SK-N-SH (cell line): ENCODE results near the gene LETM1. TPM values are rescaled to one million over a fixed set of nuclear protein-coding genes. Genes with fewer than 3 reads are reported as not detected.

Source experiments
- CTCF ChIA-PET: fragments of 300-600, 350-600 bp; formaldehyde crosslinking; extraction: SDS; loops from one replicate; lab custom pipeline; 2021; lab: Yijun Ruan, JAX
- POLR2A ChIA-PET: fragments of 350-600 bp; sonication (Branson Sonifier 250); formaldehyde crosslinking; extraction: SDS; loops from one replicate; lab custom pipeline; 2020; ENCODE audit warnings: antibody characterized with exemption, inconsistent platforms; lab: Yijun Ruan, JAX
- DNase-seq: peaks from one replicate; pipeline ENCODE4 v3.0.0; 2012
- H2AFZ ChIP-seq: fragments of 200-600 bp; sonication (generic); 2 replicates; pipeline ENCODE4 v1.8.1; 2016; ENCODE audit warnings: antibody characterized with exemption, mild to moderate bottlenecking, low read depth
- H3F3A ChIP-seq: fragments of 200-600 bp; sonication (generic); replicated peaks from 2 replicates; pipeline ENCODE3; 2016; ENCODE audit warnings: antibody characterized with exemption, mild to moderate bottlenecking; ENCODE audit not compliant: insufficient read depth
- H3K27ac ChIP-seq, 2 experiments: fragments of 200-500 bp in 1 of 2; fragments of 200-600 bp in 1 of 2; sonication (Bioruptor generic) in 1 of 2; sonication (generic), shearing (Covaris generic) in 1 of 2; 2 replicates each; pipeline versions ENCODE4 v1.5.1 to v1.6.1; 2014 to 2016; ENCODE audit warnings: low read depth in 2 of 2, inconsistent platforms in 1 of 2, low read length in 1 of 2, mild to moderate bottlenecking in 1 of 2, mixed read lengths in 1 of 2
- H3K27me3 ChIP-seq: fragments of 200-600 bp; sonication (generic), shearing (Covaris generic); 2 replicates; pipeline ENCODE4 v1.6.1; 2016; ENCODE audit warnings: mixed run types; ENCODE audit not compliant: insufficient read depth
- H3K36me3 ChIP-seq, 2 experiments: fragments of 200-500 bp in 1 of 2; fragments of 200-600 bp in 1 of 2; sonication (Bioruptor generic) in 1 of 2; sonication (generic) in 1 of 2; replicated peaks in 1 of 2; 2 replicates each; pipeline versions ENCODE3 to v1.5.1; 2014 to 2016; ENCODE audit warnings: low read length in 1 of 2, mild to moderate bottlenecking in 1 of 2; ENCODE audit not compliant: insufficient read depth in 2 of 2, control insufficient read depth in 1 of 2
- H3K4me1 ChIP-seq, 2 experiments: fragments of 200-500 bp in 1 of 2; fragments of 200-600 bp in 1 of 2; sonication (Bioruptor generic) in 1 of 2; sonication (generic), shearing (Covaris generic) in 1 of 2; 2 replicates each; pipeline versions ENCODE4 v1.5.1 to v1.6.1; 2014 to 2016; ENCODE audit warnings: low read depth in 1 of 2, low read length in 1 of 2, mixed run types in 1 of 2; ENCODE audit not compliant: insufficient read depth in 2 of 2, control insufficient read depth in 1 of 2
- H3K4me2 ChIP-seq: fragments of 200-600 bp; sonication (generic), shearing (Covaris generic); 2 replicates; pipeline ENCODE4 v1.6.1; 2017; ENCODE audit warnings: mixed run types
- H3K4me3 ChIP-seq, 2 experiments: fragments of 200-500 bp in 1 of 2; fragments of 200-600 bp in 1 of 2; sonication (Bioruptor generic) in 1 of 2; sonication (generic), shearing (Covaris generic) in 1 of 2; 2 replicates each; pipeline versions ENCODE4 v1.5.1 to v1.8.1; 2014 to 2016; ENCODE audit warnings: low read depth in 2 of 2, inconsistent platforms in 1 of 2, low read length in 1 of 2, mild to moderate bottlenecking in 1 of 2, mixed read lengths in 1 of 2, moderate library complexity in 1 of 2
- H3K79me2 ChIP-seq: fragments of 200-600 bp; sonication (generic); 2 replicates; pipeline ENCODE4 v1.8.1; 2017; ENCODE audit warnings: mild to moderate bottlenecking; ENCODE audit not compliant: insufficient read depth
- H3K9ac ChIP-seq: fragments of 200-600 bp; sonication (generic); 2 replicates; pipeline ENCODE4 v1.6.1; 2017; ENCODE audit warnings: mixed run types
- H3K9me2 ChIP-seq: fragments of 200-600 bp; sonication (generic); 2 replicates; pipeline ENCODE4 v1.6.1; 2017; ENCODE audit warnings: mixed run types
- H3K9me3 ChIP-seq: fragments of 200-600 bp; sonication (generic); 2 replicates; pipeline ENCODE4 v1.6.1; 2017; ENCODE audit warnings: mixed run types, mild to moderate bottlenecking, moderate library complexity
- H4K20me1 ChIP-seq: fragments of 200-600 bp; sonication (generic); 2 replicates; pipeline ENCODE4 v1.6.1; 2017; ENCODE audit warnings: mild to moderate bottlenecking, mixed run types; ENCODE audit not compliant: insufficient read depth
- CHD2 ChIP-seq: fragments of 150-350 bp; IDR thresholded peaks from 2 replicates; pipeline ENCODE4 v1.6.1; 2018; ENCODE audit warnings: low read length; ENCODE audit not compliant: partially characterized antibody
- CTCF ChIP-seq: fragments of 200-600 bp; sonication (generic); IDR thresholded peaks from 2 replicates; pipeline ENCODE4 v1.6.1; 2017; ENCODE audit warnings: antibody characterized with exemption, mild to moderate bottlenecking, moderate library complexity
- ELF1 ChIP-seq: IDR thresholded peaks from 2 replicates; pipeline ENCODE4 v1.4.0; 2012
- EP300 ChIP-seq, 2 experiments: IDR thresholded peaks; 2 replicates each; pipeline versions ENCODE4 v1.4.0 to v1.6.1; 2012; ENCODE audit warnings: borderline replicate concordance in 1 of 2, low read depth in 1 of 2, low read length in 1 of 2
- EZH2phosphoT487 ChIP-seq: fragments of 200-600 bp; sonication (generic); IDR thresholded peaks from 2 replicates; pipeline ENCODE4 v1.6.1; 2017; ENCODE audit warnings: low read depth, mixed run types, mild to moderate bottlenecking, antibody characterized with exemption, moderate library complexity, borderline replicate concordance
- GABPA ChIP-seq: IDR thresholded peaks from 2 replicates; pipeline ENCODE4 v1.4.0; 2012; ENCODE audit warnings: low read depth, mild to moderate bottlenecking
- MAX ChIP-seq: IDR thresholded peaks from 2 replicates; pipeline ENCODE4 v1.4.0; 2012; ENCODE audit warnings: low read depth
- MXI1 ChIP-seq: IDR thresholded peaks from 2 replicates; pipeline ENCODE4 v1.6.1; 2012; ENCODE audit warnings: mild to moderate bottlenecking, low read depth, low read length, improper control_type of control experiment
- NRF1 ChIP-seq: IDR thresholded peaks from 2 replicates; pipeline ENCODE4 v1.6.1; 2012; ENCODE audit warnings: low read depth, mild to moderate bottlenecking, low read length
- PBX3 ChIP-seq: IDR thresholded peaks from 2 replicates; pipeline ENCODE4; 2012
- POLR2AphosphoS5 ChIP-seq: IDR thresholded peaks from 2 replicates; pipeline ENCODE4 v1.6.1; 2012; ENCODE audit warnings: low read depth, low read length
- RCOR1 ChIP-seq: fragments of 150-350 bp; IDR thresholded peaks from 2 replicates; pipeline ENCODE4 v1.6.1; 2017; ENCODE audit warnings: antibody characterized with exemption, low read length
- RFX5 ChIP-seq: IDR thresholded peaks from 2 replicates; pipeline ENCODE4 v1.6.1; 2012; ENCODE audit warnings: mild to moderate bottlenecking, improper control_type of control experiment, low read length
- SIN3A ChIP-seq: IDR thresholded peaks from 2 replicates; pipeline ENCODE4 v1.6.1; 2012; ENCODE audit warnings: low read depth, mild to moderate bottlenecking, low read length, moderate library complexity, borderline replicate concordance
- TAF1 ChIP-seq: IDR thresholded peaks from 2 replicates; pipeline ENCODE4 v1.6.1; 2012; ENCODE audit warnings: low read depth, mild to moderate bottlenecking, low read length, moderate library complexity, borderline replicate concordance
- WGBS: methylation state at CpG from one replicate; pipeline ENCODE4 v1.1.6; 2017; ENCODE audit warnings: low lambda C conversion rate; 5-methylcytosine and 5-hydroxymethylcytosine counted together
- polyA plus RNA-seq, 3 experiments: library from polyadenylated mRNA; depleted of rRNA; stranded (reverse); fragments of >200 nt; gene quantifications; 2 replicates each; pipeline ENCODE4 v1.2.3, GENCODE V29; 2012

The LETM1 gene
- 25.8 and 26.7 TPM in 2 replicates for polyA plus RNA-seq (2012; rRNA removed)
- 9.3 and 12.6 TPM in 2 replicates for polyA plus RNA-seq (2012; cell fraction: cytosol; rRNA removed)
- polyA plus RNA-seq (2012; cell fraction: nucleus; rRNA removed): 72.8 and 106 TPM in 2 replicates

GRCh38 chr4:1856071-1856942 lies at the start of gene LETM1:
Gene LETM1, minus strand, starts transcription at chr4:1856156. Its CDS starts 206 bp downstream, at chr4:1855950.
- Histone ChIP-seq H3K4me3 (peak within 1 kb of the TSS; percentile 76 to 81), H3K79me2 (peaks cover 66% of the 10 kb centered on the region), H3K27ac (peak within 1 kb of the TSS; percentile 74 to 83), H3K27me3 (no peaks in the 10 kb centered on the region), H4K20me1 (peaks cover 25% of the 10 kb centered on the region; the same call in 1 of the 2 replicates), H2AFZ (peak within 1 kb of the TSS; percentile 91; the same call in 1 of the 2 replicates), H3K9me3 (no peaks in the 10 kb centered on the region), H3K9ac (peak within 1 kb of the TSS; percentile 89), H3K4me2 (peak within 1 kb of the TSS; percentile 100), H3F3A (peaks cover 7% of the 10 kb centered on the region), H3K4me1 (peaks cover 0 to 13% of the 10 kb centered on the region in 2 experiments; a peak in 1 of 4 replicates), H3K9me2 (no peaks in the 10 kb centered on the region), H3K36me3 (peaks cover 2 to 4% of the 10 kb centered on the region in 2 experiments)
- peak; percentile 25; the same call in 1 of the 2 replicates for TF ChIP-seq RCOR1
- TF ChIP-seq RFX5: no peak
- TF ChIP-seq ELF1: peak; percentile 88
- TF ChIP-seq CTCF: peak; percentile 34
- peak; percentile 73 for TF ChIP-seq MXI1
- TF ChIP-seq MAX: peak; percentile 70
- peak; percentile 57; the same call in 1 of the 2 replicates for TF ChIP-seq TAF1
- peak; percentile 83 for TF ChIP-seq POLR2AphosphoS5
- no peak for TF ChIP-seq PBX3
- no peak for TF ChIP-seq EP300 (IDR thresholded peaks at IDR 0.05; ENCODE audit: borderline replicate concordance in 1 of 2, low read depth in 1 of 2, low read length in 1 of 2)
- TF ChIP-seq NRF1: peak; percentile 78
- peak; percentile 93 for TF ChIP-seq CHD2
- TF ChIP-seq GABPA: peak; percentile 80
- TF ChIP-seq EZH2phosphoT487: no peak
- TF ChIP-seq SIN3A: 0 out of 2 replicates have a peak, but pooled peaks have one; percentile 41
- peak; percentile 98 for DNase-seq
- WGBS: 0% methylated on average over 16 of the region's 107 CpGs
- ChIA-PET POLR2A (interaction anchor here (2.2 kb wide), 1 partner anchor 14 kb away, joined by 11 read pairs; the partner anchor contains the start of gene NSD2), CTCF (interaction anchor here (0.7 to 5.0 kb wide), 11 partner anchors 10 to 547 kb away, joined by 3 to 25 read pairs (median 5); partner anchors contain the start of genes FGFR3 and NSD2)
